Middle frontal gyrus (tissue), 1 donor: ENCODE measurements around the gene PLA2R1.

Source experiments
- DNase-seq: peaks from one replicate; pipeline ENCODE4 v3.0.0-alpha.2; 2015; ENCODE audit warnings: low spot score; ENCODE audit errors: extremely low spot score

Gene PLA2R1

DNA sequence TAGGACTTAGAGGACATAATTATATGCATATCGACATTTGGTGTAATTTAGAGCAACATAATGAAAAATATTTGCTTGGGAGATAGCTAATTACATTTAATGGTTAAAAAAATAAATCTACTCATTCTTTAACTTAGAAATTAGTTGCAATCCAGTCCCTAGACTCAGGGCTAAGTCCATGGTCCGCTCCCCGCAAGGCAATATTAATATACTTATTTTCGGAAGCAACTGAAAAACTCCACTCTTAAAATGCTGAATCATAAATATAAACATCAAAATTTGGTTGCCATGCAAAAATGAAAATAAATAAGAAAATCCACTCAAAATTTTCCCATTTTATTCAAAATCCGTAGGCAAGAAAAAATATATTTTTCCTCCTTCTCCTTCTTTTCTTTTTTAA lies 164.7 kb downstream of the PLA2R1 start:
- no peak for DNase-seq

DNA sequence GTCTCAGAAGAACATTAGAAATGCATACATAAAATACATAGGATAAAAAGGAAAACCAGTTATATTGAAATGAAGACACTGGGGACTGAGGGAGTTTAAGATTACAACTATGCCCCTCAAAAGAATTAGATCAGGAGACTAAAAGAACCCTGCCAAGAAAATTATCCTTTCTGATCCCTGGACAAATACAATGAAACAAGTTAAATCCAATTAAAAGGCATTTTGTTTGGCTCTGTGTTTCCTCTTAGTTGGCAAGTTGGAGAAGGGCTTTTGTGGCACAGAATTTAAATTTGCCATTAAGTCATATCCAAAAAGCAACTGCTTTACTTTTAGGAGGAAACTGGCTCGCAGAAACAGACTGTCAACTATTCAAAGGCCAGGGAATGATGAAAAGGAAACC lies 165.3 kb downstream of the PLA2R1 start:
- DNase-seq: no peak

DNA sequence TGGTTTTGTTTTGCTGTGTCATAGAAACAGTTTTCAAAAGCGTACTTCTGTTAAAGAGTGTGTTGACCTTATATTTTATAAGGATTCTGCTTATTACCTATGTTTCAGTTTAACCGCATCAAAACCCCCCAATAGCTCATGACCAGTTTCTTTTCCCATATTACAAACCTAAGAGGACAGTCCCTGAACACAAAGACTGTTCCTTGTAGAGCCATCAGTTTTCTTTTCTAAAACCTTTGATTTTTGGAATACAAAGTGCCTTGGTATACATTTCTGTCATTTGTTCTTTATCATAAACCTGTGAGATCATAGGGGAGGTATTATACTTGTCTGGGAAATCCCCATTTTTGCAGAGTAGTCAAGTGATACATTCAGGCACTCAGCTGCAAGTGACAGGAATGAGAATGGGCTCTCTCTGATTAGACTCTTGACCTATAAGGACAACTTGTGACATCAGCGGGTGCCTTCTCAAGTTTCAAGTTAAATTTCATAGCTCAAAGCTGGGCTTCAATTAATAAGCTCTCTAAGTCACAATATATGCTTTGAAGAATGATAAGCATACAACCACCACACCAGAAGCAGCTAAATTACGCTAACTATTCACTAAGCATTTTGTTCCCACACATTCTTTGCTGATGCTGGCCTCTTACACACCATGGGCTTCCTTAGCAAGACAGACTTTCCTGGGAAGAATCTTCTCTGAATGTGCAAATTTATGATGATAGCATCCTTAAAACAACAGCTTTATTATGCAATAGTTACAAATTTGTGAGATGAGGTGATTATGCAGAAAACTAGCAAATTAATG lies 167.0 kb downstream of the PLA2R1 start:
- DNase-seq: no peak

DNA sequence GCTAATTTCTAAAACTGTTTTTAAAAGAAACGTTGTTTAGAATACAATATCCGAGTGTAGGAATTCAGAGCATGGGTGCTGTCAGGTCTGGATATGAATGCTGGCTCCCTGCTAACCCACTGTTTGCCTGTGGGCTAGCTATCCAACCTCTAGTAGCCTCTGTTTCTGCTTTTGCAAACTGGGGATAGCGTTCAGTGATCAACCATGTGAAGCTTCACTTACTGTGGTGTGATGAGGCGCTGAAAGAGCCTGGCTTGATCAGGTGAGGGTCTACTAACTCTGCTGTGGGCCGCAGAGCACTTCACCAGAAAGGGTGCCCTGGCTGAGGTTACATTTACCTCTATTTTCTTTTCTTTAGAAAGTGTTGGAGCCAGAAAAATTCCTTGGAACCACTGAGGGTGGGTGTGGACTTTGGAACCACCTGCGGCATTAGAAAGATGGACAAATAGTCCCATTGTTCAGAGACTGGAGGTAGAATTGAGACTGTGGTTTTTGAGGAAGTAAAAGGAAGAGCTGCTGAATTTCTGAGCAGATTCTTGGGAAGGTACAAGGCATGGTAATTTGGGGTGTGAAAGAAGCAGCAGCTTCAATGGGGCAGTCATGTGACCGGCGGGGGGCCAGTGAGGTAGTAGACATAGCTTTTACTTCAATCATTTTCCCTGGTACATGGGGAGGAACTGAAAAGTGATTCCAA lies 168.1 kb downstream of the PLA2R1 start:
- no peak for DNase-seq

DNA sequence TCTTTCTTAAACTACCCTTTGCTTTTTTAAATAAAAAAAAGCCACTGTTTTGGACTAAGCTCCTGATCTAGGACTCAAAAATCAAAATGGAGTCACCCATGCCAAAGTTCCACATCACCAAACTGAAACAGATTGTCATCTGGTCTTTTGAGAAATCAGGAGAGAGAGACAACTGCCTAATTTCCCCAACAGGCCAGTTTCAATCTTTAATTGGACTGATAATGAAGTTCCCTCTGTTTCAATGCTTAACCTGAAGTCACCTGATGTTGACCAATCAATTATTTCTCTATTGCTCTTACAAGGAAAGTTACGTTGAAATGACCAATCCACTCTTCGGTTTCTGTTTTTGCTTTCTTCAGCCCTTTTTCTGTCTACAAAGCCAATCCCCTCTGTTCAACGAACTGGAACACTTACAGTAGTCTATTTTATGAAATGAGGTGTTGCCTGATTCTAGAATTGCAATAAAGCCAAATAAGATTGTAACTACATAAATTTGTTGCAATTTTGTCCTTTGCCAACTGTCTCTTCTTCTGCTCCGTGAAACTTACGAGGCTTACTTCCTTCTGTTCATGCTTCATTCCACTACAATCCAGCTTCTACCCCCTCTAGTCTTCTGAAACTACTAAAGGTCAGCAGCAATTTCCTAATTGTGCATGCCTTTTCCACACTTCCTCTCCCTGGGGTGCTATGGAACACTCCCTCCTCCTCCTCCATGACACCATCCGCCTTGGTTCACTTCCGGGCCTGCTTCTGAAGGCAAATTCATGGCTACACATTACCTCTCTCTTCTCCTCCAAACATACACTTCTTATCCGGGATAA lies 169.2 kb downstream of the PLA2R1 start:
- no peak for DNase-seq

DNA sequence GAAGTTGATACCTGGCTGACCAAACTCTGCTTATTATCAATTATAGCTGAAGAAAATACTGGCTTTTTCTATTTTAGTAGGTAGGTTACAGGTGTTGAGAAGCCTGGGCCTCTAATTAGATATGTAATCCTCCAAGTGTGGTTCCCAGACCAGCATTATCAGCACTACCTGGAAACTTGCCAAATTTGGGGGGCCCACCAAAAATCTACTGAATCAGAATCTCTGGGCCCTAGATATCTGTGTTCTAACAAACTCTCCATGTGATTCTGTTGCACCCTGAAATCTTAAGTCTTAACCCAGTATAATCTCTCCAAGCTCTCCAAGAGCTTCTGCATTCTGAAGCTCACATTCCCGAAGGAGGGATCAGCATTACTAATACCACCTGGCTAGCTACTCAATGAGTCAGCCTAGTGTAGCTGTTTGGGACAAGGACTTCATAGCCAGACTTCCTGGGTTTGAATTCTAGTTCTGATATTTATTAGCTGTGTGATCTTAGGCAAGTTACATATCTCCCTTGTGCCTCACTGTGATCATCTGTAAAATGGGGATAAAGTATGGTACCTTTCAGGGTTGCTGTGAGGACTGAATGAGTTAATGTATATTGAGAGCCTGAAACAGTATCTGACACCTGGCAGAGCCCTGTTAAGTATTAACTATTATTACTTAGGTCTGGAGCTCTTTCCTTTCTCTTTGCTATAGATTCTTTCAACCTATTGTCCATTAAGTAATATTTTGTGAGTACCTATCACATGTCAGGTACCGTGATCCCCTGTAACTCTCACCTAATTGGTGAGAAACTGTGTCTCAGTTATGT lies 170.3 kb downstream of the PLA2R1 start:
- DNase-seq: no peak

DNA sequence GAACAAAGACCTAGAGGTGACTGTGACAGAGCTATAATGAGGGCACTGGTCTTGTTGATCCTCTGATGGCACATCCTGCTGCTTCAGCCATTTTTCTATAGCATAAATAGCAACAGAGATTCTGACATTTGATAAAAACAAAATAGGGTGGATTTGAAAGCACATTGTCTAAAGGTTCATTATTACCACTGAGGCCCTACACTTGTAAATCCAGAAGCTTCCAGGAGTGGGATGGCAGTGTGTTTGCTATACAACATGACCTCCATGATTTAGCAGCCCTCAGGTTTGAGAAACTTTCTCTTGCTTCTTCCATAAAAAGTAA lies 171.2 kb downstream of the PLA2R1 start:
- DNase-seq: no peak

DNA sequence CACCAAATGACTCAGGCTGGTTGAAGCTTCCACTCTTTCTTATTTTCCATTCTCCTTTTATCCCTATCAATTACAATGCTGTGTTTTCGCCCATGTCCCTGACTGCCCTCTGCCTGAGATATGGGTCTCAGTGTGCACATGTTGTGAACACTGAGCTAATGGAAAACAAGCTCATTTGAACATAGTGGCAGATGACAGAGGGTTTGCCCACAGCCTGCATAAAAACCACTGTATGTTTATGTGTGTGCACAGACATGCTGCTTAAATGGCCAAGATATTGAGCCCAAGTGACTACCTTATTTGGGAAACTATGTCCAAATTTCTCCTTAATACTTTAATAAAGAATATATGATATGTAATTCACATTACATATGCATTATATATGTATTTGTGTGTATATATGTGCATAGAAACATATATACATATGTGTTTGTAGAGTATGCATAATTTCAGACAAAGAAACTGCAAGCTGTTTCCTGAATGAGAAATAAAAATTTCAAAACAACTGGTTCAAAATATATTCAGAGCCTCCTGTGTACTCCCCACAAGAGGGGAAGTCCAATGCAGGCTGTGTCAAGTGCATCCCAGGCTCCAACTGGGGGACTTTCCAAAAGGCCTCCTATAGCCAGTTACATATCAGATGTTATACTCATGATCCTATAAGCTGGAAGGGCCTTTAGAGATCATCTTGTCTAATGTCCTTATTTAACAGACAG lies 171.7 kb downstream of the PLA2R1 start:
- DNase-seq: no peak

DNA sequence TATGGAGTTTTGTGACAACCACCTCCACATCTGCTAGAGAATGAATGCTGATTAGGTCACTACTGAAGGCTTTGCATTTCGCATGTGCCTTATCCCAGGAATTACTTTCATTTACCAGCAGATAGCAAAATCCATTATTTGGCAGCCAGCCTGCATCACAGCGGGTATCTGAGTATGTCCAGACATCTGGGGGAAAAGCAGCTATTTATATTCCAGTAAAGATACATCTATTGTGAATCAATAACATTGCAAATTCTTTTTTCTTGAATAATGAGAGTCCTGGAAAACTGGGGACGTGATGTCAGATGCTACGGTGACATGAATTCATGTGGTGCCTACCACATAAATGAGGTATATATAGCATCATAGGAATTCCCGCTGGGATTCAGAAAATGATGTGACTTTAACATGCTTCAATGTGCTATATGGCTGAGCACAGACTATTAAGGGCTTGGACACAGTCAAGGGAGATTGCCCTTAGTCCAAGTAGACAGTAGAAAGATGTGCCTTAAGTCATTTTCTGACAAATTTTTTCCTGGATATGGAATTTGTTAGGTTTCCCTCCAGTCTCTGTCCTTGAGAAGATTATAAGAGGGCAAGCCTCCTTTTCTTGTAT lies 180.2 kb downstream of the PLA2R1 start:
- DNase-seq: no peak
